Measurements from ENCODE around the gene KIRREL3.

DNA sequence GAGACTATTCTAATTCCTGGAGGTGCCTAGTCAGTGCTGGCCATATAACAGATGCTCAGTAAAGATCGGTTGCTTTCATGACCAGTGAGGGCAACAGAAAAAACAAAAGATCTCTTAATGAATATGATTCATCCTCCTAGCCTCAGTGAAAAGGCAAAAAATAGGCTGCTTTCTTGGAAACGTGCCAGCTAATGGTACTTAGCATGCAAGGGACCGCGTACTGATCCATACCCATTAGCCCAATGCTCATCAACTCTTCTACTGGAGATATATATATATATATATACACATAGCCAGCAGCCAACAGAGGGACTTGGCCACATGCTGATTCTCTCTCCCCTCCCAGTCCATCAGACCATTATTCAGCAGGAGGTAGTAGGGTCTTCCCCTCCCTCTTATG lies 320.4 kb downstream of the KIRREL3 start:
- TF ChIP-seq POLR2AphosphoS5 (IDR thresholded peaks at IDR 0.05; ENCODE audit: low read depth, low read length) (no peak), ATF2 (IDR thresholded peaks at IDR 0.05; ENCODE audit: low read length) (no peak), EP300 (IDR thresholded peaks at IDR 0.05; ENCODE audit: borderline replicate concordance in 1 of 2, low read depth in 2 of 2, low read length in 2 of 2) (no peak), CTCF (IDR thresholded peaks at IDR 0.05; ENCODE audit: control extremely low read depth in 1 of 3, insufficient read depth in 1 of 3, low read depth in 1 of 3, low read length in 3 of 3) (no peak), CBX5 (IDR thresholded peaks at IDR 0.05; ENCODE audit: low read depth, low read length) (no peak), EGR1 (IDR thresholded peaks at IDR 0.05; ENCODE audit: borderline replicate concordance, low read depth, low read length) (no peak)
- TF ChIP-seq, protein P1, sequence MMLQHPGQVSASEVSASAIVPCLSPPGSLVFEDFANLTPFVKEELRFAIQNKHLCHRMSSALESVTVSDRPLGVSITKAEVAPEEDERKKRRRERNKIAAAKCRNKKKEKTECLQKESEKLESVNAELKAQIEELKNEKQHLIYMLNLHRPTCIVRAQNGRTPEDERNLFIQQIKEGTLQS (IDR thresholded peaks at IDR 0.05; ENCODE audit: insufficient read depth, low read depth, low read length), result no peak

All from H1 (cell line).